COLO668 (cell line): ENCODE data around the gene MAP4K4.

Source experiments
- DNase-seq: peaks from one replicate; lab custom pipeline; 2025; ENCODE audit not compliant: unreplicated experiment; lab: John Stamatoyannopoulos, UW

The MAP4K4 gene

DNA sequence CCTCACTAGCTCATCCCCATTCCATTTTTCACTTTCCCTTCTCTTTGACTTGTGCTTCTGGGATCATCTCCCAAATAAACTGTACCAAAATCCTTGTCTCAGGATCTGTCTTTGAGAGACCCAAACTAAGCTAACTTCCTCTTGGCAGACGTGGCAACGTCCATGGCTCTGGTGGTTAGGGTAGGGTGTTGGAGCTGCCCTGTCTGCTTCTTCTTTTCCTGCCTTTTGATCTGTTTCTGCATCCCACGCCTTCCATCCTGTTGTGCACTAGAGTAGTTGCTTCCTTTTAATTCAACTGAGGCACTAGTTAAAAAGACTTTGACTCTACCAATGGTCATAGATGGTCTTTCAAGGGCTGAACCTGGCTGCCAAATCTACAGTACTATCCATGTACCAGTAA lies 5.5 kb upstream of the MAP4K4 start:
- no peak for DNase-seq

DNA sequence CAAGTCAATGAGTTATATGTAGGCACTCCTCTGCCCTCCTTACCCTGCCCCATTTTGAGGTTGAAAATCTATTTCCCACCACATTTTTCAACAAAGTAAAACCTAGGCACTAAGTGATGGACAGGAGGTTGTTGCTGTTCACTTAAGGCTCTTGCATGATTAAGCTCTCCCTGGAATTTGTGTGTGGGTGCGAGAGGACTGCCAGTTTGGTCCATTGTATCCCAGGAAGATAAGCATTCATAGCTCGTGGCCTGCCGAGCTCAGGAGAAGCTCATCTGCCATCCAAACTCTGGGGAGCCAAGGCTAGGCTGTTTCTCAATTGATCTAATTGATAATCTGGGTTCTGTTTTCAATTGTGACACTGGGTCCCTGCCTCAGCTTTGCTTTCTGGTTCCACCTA lies 4.7 kb upstream of the MAP4K4 start:
- no peak for DNase-seq

DNA sequence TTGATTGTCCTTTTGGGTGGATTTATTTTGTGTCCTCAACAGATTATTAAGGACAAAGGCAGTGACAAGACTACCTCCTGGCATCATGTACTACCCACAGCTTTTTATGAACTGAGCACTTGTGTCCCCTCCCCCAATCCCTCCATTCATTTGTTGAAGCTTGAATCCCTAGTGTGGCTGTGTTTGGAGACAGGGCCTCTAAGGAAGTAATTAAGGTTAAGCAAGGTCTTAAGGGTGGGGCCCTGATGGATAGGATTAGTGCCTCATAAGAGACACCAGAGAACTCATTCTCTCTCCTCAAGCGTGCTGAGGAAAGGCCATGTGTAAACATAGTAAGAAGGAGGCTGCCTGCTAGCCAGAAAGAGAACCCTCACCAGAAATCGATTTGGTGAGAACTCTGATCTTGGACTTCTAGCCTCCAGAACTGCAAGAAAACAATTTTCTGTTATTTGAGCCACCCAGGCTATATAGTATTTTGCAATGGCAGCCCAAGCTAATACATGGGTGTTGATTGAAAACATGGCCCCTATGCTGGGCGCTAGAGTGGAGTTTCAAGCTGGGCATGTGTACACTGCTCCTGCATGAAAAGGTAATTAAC lies 3.4 kb upstream of the MAP4K4 start:
- no peak for DNase-seq

DNA sequence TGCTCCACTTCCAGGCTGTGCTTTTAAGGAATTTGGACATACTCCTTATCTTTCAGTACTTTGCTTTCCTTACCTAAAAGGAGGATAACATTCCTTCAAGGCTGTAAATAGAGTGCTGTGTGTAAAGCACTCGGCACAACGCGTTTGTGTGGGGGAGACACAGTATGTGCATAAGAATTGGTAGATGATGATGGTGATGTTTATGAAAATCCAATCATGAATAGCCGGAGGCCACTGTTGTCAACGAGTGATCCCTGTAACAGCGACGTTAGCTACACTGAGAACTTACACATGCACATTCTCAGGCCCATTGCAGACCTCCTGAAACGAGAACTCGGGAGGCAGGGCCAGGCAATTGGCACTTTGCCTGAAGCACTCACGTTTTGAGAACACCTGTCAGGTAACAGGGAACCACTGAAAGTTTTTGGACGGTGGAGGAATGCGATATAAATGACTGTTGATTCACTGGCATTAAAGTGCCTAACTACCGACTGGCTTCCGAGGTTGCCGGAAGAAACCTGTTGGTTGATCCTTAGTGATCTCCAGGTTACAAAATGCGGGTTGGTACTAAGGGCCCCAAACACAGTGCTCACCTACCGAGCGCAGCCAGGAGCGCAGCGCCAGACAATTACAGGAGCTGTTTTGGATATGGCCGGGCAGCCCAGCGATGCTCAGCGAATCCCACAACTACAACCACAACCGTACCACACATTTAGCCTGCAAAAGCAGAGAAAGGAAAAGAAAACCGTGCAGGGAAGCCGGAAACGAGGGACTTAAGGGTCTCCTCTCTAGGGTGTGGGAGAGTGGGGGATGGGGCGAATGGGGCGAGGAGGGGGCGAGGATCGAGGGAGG lies 1.0 kb upstream of the MAP4K4 start:
- peak; percentile 65 for DNase-seq

DNA sequence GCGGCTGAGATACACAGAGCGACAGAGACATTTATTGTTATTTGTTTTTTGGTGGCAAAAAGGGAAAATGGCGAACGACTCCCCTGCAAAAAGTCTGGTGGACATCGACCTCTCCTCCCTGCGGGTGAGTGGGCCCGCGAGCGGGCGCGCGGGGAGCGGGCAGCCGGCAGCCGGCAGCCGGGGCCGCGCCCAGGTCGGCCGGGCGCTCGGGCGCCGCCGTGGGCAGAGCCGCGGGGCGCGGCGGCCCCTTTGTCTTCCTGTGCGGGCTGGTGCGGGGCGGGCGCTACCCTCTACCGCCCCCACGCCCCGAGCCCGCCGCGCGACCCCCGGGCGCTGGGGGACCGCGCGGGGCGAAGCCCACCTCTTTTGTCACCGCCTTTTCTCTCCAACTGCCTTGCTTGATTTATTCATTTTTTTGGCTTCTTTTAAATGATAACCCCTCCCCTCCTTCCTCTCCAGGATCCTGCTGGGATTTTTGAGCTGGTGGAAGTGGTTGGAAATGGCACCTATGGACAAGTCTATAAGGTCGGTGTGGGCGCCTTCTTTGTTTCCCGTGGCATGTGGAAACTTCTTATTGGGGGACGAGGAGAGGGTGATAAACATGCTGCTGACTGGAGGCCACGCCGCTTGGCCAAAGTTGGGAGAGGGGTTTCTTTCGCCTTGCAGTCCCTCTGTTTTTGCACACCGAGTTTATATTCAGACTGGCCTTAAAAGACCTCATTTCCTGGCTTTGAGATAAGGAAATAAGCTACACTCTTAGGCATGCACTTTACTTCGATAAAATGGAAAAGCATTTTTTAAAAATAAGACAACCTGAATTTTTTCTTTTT lies 722 bp downstream of the MAP4K4 start:
- peak; percentile 56 for DNase-seq

DNA sequence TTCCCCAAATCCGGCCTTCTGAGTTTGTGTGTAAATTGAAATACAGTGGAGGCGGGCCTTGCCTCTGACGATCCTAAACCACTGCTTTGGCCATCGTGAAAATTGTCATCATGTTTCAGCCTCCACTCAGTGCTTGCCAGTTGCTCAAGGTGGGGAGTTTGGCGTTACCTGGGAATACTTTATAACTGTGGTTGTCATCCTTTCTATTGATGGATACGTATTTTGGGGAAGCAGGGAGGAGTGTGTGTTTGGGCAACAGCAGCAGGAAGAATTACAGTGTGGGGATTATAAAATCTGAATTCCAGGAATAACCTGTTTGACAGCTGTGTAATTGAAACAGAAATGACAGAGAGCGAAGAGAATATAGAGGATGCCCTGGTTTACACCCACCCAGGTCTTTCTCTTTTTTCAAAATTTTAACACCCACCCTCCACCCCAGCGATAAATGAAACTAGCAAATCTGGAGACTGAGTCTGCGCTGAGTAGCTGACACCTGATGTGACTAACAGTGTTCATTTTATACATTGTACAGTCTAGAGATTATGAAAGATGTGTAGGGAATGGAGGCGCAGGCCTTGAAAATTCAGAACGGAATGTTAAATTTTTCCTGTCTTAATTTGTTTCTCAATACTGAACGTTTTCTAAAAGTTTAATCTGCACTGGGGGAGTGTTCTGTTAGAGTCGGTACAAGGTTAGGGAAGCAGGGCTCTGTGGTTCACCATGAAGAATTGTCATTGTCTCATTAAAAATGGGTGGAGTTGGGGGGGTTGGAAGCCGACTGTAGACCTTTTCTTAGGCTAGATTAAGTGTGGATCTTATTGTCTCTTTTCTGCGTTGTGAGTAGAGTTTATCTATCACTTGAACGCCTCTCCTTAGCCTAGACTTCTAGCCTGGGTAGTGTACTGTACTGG lies 1.6 kb downstream of the MAP4K4 start:
- peak; percentile 15 for DNase-seq

DNA sequence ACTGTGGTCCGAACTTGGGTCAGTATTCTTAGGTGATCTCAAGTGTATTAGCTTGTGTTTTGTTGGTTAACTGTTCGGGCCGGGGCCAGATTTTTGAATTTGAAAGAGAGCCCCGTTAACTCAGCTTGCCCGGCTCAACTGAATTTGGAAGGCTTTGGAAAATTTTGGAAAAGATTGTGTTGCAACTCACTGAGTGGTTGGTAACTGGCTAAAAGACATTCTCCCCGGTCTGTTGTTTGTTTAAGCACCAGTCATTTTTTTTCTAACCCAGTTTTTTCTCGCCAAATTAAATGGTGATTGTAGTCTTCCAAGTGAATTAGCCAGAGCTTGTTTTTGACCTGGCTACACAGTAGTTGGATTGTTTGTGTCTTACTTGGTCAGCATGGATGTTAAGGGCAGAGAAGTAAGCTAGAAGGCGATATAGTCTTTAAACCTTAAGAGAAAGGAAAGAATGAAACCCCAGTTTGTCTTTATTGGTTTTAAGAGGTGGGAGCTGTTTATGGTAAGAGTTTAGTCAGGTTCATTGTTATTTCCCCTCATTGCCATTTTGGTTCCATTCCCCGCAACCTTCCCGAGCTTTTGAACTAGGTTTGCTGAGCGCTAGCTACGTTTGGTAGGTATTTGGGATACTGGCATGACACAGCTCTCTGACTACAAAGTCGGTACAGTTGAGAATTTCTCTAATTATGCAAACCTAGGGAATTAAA lies 2.4 kb downstream of the MAP4K4 start:
- no peak for DNase-seq

DNA sequence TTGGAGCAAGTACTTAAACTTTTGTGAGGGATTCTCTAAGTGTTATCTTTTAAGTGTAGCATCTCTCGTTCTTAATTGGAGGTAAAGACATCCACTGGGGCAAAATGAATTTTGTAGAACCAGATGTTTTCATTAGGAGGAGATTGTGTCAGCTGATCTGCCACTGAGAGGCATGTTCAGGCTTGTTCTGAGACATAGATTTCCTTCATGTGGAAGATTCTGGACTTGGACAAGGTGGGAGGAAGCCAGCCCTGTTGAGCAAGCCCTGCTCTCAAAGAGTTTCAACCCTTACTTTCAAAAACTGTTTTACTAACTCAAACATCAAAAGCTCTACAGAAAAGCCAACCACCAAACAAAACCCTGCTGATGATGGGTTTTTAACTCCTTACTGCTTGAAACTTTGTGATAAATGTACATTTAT lies 6.5 kb downstream of the MAP4K4 start:
- DNase-seq: no peak

DNA sequence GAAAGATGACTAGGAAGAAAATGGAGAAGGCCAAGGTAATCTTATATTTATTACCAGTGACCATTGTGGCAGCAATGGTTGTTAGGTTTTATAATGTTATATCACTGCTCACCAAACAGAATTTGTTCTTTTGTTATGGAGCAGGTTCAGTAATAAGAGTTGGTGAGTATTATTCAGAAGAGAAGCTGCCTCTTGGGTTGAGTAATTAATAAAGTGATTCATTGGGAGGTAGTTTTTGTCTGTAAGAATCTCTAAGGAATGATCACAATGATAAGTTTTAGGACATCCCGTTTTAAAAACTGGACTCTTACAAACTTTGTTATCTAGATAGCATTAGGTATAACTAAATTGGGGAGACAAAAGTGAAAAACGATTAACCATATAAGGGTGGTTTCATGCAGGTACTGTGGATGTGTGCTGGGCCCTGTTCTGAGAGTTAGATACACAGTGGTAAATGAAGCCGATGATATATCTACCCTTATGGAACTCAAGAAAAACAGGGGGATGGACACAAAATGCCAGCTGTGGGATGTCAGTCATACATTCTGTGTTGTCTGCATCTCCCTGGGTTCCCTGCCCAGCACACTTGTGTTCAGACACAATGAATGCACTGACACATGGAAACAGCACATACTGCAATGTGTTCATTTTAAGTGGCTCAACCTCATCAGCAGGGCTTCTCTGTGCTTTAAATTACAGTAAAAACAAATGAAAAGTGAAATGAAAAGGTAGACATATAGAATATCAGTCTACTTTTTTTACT lies 7.5 kb downstream of the MAP4K4 start:
- DNase-seq: no peak

DNA sequence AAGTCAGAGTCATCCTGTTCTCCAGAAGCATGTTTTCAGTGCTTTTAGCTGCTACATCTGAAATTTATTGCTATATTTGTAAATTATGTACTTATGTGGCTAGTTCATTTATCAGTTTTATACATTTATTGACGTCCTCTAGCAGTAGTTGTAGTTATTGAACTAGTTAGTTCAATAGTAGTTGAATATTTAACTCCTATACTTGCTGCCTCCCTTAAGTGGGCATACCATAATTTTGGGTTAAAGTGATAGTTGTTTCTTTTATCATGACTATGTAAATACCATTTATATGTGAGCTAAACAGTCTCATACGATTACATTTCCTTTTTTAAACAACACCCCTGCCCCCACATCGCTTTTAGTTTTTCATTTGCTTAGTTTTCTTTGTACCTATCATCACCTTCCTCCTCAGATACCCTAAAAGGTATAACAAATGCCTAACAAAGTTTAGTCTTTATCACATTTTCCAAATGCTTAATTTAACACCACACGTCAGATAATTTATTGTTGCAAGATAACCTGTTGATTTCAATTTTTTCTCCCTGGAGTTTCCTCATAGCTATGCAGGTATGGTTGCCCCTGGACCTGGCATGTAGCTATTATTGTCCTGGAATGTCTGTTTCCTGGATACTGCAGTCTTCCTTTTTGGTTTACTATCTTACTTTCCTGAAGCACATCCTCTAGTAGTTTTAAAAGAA lies 8.8 kb downstream of the MAP4K4 start:
- no peak for DNase-seq

DNA sequence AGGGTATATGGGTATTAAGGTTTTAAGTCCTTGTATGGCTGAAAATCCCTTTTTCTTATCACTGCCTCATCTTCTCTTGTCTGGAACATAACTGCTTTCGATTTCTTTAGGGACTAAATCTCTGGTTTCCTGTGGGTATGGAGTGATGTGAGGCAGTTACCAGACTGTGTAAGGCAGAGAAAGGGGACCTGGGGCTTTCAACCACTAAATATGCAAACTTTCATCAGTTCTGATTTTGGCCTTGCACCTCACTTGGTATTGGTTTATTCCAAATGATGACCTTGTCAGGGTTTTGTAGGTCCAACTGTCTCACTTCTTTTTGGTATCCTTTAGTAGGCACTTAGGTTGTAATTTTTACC lies 9.3 kb downstream of the MAP4K4 start:
- no peak for DNase-seq

DNA sequence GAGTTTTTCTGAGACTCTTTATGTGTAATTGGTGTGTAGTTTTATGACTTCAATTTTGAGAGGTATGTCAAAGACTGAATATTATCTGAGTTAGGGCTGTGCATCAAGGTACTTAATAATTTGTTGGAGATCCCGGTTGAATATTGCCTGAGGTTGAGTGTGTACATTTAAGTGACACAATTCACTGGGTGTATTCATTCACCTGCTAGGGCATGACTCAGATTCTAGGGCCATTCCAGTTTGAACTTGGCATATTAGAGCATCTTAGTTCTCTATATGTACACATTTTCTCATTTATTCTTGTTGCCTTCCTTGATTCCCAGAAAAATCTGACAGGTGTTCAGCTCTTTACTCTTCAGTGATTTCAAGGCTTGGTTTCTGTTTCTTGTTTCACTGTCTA lies 12.5 kb downstream of the MAP4K4 start:
- no peak for DNase-seq

DNA sequence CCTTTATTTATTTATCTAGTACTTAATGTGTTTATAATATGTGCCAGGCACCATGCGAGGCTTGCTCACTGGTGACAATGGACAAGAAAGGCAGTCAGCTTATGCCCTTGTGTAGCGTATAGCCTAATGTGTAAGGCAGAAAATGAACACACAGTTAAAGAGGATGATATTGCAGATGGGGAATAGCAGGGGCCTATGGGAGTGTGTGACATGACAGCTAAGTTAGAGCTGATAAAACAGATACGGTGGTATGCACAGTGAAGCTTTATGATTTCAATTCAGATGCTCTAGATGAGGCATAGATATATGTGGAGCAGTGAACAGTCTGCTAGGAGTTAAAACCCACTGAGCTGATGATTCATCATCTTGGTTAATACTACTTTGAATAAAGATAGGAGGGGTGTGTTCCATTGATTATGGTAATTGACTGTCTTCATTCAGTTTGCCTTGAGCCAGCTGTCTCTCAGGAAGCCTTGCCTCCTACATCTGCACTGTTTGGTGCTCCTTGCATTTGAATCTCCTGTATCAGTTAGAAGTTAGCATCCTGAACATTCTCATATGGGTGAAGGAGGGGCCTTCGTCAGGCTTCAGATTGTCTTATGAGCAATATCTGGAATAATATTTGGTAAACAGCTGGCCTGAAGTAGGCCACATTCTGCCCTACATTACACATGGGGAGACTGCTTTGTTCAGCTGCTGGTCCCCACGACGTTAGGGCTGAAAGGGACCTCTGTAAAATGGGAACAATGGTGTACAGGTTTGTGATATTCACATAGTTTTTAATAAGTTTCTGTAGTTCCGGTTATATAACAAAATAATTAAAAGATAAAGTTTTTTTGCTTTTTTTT lies 13.2 kb downstream of the MAP4K4 start:
- no peak for DNase-seq

DNA sequence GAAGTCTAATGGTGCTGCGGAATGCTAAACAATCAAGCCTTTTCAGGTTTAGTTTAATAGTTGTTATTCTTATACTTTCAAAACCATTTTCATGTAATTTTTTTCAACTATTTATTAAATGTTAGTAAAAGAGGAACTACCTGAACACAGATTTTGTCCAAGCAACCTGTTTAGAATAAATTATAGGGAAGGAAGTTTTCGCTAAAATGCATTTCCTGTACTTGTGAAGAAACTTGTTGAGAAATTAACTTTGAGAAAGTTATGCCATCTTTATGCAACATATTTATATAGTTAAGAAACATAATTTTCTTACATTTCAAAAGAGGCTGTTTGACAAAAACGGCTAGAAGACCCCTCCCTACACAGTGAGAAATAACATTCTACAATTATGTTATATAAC lies 16.6 kb downstream of the MAP4K4 start:
- no peak for DNase-seq

DNA sequence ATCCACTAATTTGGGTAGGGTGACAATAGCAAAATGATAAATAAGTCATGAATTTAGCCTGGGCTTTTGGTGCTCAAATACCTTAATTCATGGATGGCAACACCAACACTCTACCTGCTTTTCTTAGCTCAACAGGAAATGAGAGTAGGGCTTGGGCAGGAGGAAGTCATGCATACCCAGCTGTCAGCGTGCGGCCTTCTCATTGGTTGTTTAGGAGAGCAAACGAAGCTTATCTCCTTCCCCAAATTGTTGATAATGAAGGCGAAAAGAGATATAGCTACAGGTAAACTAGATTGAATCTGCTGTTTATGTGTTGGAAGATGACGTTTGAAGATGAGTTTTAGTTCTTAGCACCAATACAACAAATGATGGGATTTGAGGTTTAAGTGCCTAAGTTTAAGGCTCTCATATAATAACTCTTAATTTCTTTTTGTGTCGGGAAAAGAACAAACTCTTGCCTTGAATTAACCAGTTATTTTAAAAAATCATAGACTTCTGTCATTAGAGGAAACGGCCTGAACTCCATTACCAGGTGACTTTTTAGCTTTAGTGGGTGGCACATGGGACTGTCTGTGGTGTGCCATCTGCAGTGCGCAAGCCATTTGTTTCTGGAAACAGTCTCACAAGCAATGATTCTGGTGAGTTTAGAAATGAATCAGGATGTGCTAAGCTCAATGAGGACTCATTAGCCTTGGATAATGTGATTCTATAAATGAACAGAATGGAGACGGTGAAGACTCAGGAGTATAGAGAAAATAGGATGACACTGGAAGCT lies 19.8 kb downstream of the MAP4K4 start:
- DNase-seq: no peak

DNA sequence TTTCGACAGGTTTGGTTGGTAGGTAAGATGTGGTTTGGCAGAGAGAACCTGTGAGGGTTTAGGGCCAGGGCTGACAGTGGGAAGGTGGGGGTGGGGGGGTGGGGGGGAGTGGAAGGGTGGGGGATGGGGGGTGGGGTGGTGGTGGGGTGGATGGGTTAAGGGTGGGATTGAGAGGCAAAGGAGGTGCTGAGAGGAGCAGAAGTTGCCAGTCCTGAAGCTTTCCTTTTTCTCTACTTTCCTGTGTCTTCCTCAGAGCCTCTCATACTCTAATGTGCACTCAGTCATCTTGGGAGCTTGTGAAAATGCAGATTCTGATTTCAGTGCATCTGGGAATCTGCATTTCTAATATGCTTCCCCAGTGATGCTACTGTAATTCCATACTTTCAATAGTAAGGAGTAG lies 21.0 kb downstream of the MAP4K4 start:
- DNase-seq: no peak

DNA sequence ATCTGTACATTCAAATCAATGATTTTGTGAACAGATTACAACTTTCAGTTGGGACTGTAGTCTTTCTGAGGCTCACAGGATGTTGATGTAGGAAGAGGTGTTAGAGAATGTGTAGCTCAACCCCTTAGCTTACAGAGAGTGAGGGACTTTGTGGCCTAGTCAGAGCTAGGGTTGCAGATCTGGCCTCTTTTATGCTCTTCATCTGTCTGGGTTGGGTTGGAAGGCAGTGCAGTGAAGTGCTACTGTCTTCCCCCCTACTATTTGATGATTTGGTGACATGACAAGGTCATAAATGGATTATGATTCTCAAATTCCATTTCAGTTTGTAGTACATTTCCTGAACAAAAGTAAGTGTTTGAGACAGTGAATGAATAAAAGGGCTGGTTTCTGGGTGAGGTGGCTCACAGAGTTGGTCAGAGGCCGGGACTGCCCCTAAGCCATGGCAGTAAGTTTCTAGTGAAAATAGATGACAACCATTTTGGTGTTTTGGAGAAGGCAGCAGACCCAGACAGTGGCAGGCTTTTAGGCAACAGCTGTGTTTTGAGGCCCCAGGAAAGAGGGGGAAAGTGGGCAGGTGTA lies 21.6 kb downstream of the MAP4K4 start:
- no peak for DNase-seq
